Activated CD4-positive, CD25-positive, alpha-beta regulatory T cell (primary cell): ENCODE measurements around the gene CTIF.

Experiments
- DNase-seq, 4 experiments: peaks; one replicate each; lab custom pipeline; 2025; lab: John Stamatoyannopoulos, UW

The CTIF gene

GRCh38 chr18:48851599-48851960 lies 312.7 kb downstream of the CTIF start:
- DNase-seq, result no peak

- DNase-seq, result no peak
These were observed 313.5 kb downstream of the CTIF start for GRCh38 chr18:48852292-48852691.

GRCh38 chr18:48852794-48853193 lies 314.0 kb downstream of the CTIF start:
- no peak for DNase-seq

GRCh38 chr18:48853588-48853987 lies 314.8 kb downstream of the CTIF start:
- no peak for DNase-seq

- no peak for DNase-seq
These were observed 315.9 kb downstream of the CTIF start for GRCh38 chr18:48854780-48855179.

- DNase-seq, result no peak
These were observed 316.9 kb downstream of the CTIF start for GRCh38 chr18:48855422-48856377.

- DNase-seq, result no peak
These were observed 318.3 kb downstream of the CTIF start for GRCh38 chr18:48857023-48857694.

- DNase-seq, result no peak
These were observed 319.8 kb downstream of the CTIF start for GRCh38 chr18:48858676-48859075.

GRCh38 chr18:48859311-48860268 lies 320.8 kb downstream of the CTIF start:
- DNase-seq, result no peak

GRCh38 chr18:48860269-48861180 lies 321.7 kb downstream of the CTIF start:
- no peak for DNase-seq

- DNase-seq, result no peak
These were observed 322.4 kb downstream of the CTIF start for GRCh38 chr18:48861181-48861708.

- no peak for DNase-seq
These were observed 323.3 kb downstream of the CTIF start for GRCh38 chr18:48862132-48862531.

- DNase-seq, result no peak
These were observed 323.9 kb downstream of the CTIF start for GRCh38 chr18:48862678-48863270.

GRCh38 chr18:48863432-48864065 lies 324.7 kb downstream of the CTIF start:
- no peak for DNase-seq

- no peak for DNase-seq
These were observed 326.0 kb downstream of the CTIF start for GRCh38 chr18:48864876-48865275.

GRCh38 chr18:48866028-48866733 lies 327.4 kb downstream of the CTIF start:
- DNase-seq, result no peak

GRCh38 chr18:48866856-48867255 lies 328.0 kb downstream of the CTIF start:
- DNase-seq, result no peak

- no peak for DNase-seq
These were observed 329.1 kb downstream of the CTIF start for GRCh38 chr18:48867978-48868377.
